Activated T-helper 1 cell treated with anti-CD3 and anti-CD28 coated beads, Interleukin-2, amount 50 U/mL, for 16 hours (primary cell): ENCODE measurements around the gene PEX1.
"Not testable (repeated sequence)": the region's sequence is repeated elsewhere in the genome, so short reads cannot be mapped to it uniquely, and the experiment has no call there.

ENCODE experiments used
- DNase-seq, 2 donors: peaks; one replicate each; pipeline ENCODE4 v3.0.0-alpha.2; 2020; ENCODE audit warnings: low read depth in 1 of 2, low spot score in 1 of 2

Gene PEX1

GRCh38 chr7:92528188-92528957, at the start of gene PEX1, which contains the start of gene RBM48:
TSS of gene PEX1 (minus strand) at chr7:92528520. CDS start at chr7:92528435, 85 bp downstream.
TSS of gene RBM48 (plus strand) at chr7:92528795. CDS start at chr7:92528814, 19 bp downstream.
- peak; percentile 87 to 93 for DNase-seq

DNA sequence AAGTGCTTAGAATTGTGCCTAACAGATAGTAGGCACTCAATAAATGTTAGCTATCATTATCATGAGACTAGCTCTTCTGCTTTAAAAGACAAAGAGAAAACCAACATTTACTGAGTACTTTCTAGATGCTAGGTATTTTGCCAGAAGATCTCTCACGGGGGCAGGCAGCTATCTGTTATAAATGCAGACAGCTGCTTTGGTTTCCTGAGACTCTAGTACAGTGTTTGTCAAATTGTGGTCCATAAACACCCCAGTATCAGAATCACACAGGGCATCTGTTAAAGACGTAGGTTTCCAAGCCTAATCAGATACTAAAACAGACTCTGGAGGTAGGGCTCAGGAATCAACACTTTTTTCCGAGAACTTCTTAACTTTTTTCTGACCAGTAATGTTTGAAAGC, 48.0 kb upstream of the PEX1 start:
- no peak for DNase-seq

GRCh38 chr7:92569137-92569536, 40.8 kb upstream of the PEX1 start:
- no peak for DNase-seq

DNA sequence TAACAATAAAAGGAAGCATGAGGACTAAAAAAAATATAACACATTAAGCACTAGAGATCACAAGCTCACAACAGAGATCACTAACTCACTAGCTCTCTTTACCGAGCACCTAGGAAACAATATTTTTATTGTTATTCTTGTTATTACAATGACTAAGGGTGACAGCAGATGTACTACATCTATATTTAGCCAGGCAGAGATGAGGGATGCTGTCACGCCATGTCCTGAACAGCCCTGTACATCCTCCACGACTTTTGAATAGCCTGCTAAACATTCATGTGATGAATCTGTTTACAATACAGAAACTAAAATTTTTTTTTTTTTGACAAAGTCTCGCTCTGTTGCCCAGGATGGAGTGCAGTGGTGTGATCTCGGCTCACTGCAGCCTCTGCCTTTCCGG, 39.1 kb upstream of the PEX1 start:
- no peak for DNase-seq

DNA sequence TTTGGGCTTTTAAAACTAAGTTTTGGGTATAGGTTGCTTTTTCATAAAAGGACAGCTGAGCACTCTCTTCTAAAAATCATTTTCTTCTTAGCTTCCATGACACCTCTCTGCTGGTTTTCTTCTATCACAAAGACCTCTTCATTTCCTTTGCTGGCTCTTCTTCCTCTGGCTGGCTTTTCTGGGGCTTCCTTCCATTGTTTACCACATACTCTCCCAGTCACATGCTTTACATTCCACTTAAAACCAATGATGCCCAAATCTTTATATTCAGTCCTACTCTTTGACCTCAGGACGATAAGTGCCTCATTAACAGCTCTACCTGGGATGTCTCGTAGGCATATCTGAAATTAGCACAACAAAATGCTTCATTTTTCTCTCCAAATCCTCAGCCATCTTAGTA, 35.0 kb upstream of the PEX1 start:
- DNase-seq = no peak

GRCh38 chr7:92560602-92561001, 32.3 kb upstream of the PEX1 start:
- no peak for DNase-seq

DNA sequence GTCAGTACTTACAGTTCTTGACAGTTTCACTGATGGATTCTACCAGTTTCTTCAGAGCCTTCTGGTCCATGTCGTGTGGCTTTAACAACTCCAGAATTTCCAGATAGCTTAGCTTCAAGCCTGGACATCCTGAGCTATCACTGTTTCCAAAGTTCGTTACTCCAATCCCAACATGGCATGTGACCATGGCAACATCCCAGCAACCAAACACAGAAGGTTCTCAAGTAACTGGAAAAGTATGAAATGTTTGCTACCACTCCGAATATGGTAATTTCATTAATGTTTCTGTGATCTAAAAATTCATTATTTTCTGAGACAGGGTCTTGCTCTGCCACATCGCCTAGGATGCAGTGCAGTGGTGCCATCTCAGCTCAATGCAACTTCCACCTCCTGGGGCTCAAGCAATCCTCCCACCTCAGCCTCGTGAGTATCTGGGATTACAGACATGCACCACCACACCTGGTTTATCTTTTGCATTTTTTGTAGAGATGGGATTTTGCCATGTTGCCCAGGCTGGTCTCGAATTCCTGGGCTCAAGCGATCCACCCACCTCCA, 29.6 kb upstream of the PEX1 start:
- no peak for DNase-seq

- no peak for DNase-seq
These were observed 28.9 kb upstream of the PEX1 start for GRCh38 chr7:92557249-92557648.

DNA sequence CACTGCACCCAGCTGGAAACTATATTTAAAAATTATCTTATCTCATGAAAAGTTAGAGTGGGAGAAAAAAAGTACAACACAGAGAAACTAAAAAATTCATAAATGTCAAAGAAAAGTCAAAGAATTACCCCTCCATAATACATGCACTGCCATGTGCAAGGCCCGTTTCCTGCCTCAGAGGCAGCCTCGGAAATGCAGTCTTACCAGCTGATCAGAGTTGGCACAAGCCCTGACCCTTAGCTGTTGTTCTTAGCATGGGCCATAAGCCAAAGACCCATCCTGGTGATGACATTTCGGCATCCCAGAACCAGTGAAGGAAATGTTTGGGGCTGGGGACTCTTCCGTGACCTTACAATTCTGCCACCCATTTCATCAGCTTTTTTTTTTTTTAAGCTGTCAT, 21.9 kb upstream of the PEX1 start:
- DNase-seq = no peak

DNA sequence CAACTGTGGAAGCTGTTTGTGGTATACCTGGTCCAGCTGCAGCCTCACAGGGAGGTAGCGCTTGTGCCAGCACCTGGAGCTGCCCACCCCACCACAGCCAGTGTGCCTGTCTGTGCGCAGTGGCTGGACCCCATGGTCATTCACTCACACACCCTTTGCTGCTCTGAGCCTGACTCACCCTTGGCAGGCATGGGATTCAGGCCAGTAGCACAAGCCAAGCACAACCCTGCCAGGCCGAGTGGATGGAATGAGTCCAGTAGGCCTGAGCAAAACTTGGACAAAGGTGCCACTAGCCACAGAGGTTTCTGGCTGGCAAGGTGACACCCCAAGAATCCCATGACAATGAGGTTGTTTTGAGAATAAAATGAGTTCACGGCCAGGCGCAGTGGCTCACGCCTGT, 19.3 kb upstream of the PEX1 start:
- DNase-seq = no peak

- DNase-seq = no peak
These were observed 18.7 kb upstream of the PEX1 start for GRCh38 chr7:92546856-92547497.

DNA sequence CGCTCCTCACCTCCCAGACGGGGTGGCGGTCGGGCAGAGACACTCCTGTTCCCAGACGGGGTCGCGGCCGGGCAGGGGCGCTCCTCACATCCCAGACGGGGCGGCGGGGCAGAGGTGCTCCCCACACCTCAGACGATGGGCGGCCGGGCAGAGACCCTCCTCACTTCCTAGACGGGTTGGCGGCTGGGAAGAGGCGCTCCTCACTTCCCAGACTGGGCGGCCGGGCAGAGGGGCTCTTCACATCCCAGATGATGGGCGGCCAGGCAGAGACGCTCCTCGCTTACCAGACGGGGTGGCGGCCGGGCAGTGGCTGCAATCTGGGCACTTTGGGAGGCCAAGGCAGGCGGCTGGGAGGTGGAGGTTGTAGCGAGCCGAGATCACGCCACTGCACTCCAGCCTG, 16.8 kb upstream of the PEX1 start:
- DNase-seq = not testable (repeated sequence)

GRCh38 chr7:92543542-92543941, 15.2 kb upstream of the PEX1 start:
- DNase-seq = not testable (repeated sequence)

GRCh38 chr7:92534572-92534971, 6.3 kb upstream of the PEX1 start:
- DNase-seq = no peak

- DNase-seq = no peak
These were observed 591 bp upstream of the PEX1 start for GRCh38 chr7:92528958-92529264.

GRCh38 chr7:92527300-92528187, 776 bp downstream of the PEX1 start:
- peak in 1 of 2 donors; percentile 35 for DNase-seq

GRCh38 chr7:92523110-92523509, 5.2 kb downstream of the PEX1 start:
- no peak for DNase-seq

GRCh38 chr7:92520024-92520423, 8.3 kb downstream of the PEX1 start:
- DNase-seq = no peak

- DNase-seq = no peak
These were observed 10.7 kb downstream of the PEX1 start for GRCh38 chr7:92517631-92518030.

DNA sequence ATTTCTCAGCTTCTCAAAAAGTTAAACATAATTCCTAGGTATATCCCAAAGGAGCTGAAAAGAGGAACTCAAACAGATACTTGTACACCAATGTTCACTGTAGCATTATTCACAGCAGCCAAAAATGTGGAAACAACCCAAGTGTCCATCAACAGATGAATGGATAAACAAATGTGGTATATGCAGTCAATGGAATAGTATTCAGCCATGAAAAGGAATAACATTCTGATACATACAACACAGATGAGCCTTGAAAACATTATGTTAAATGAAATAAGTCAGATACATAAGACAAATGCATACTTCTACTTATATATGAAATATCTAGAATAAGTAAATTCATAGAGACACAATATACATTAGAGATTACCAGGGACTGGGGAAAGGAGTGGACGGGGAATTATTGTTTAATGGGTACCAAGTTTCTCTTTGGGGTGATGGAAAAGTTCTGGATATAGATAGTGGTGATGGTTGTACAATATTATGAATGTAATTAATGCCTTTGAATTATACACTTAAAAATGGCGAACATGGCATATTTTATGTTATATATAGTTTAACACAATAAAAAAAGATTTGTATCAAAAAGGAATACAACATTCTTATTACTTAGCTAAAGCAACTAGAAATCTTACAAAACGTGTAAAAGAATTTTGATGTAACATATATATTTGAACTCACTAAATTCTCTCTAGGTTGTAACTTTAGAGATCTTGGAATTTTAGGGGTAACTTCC, 15.0 kb downstream of the PEX1 start:
- DNase-seq = no peak

GRCh38 chr7:92508946-92509345, 19.4 kb downstream of the PEX1 start:
- no peak for DNase-seq
